H9 (cell line): ENCODE results near the gene FXYD4. TPM values are rescaled to one million over a fixed set of nuclear protein-coding genes. Genes with fewer than 3 reads are reported as not detected.

Experiments used
- DNase-seq: peaks from one replicate; pipeline ENCODE4 v3.0.0-alpha.2; 2017
- H2AFZ ChIP-seq: one replicate; pipeline ENCODE4 v1.6.1; 2013; ENCODE audit warnings: mild to moderate bottlenecking, low read length, control low read depth, moderate library complexity
- H2AK5ac ChIP-seq: 2 replicates; pipeline ENCODE4 v1.6.1; 2013; ENCODE audit warnings: low read length, control low read depth, mixed read lengths; ENCODE audit not compliant: insufficient read length
- H2BK120ac ChIP-seq: one replicate; pipeline ENCODE4 v1.6.1; 2013; ENCODE audit warnings: low read depth, mild to moderate bottlenecking, low read length, control low read depth, inconsistent platforms; ENCODE audit not compliant: poor library complexity, severe bottlenecking
- H2BK12ac ChIP-seq: 2 replicates; pipeline ENCODE4 v1.6.1; 2013; ENCODE audit warnings: low read length, control low read depth, mixed read lengths, low read depth; ENCODE audit not compliant: insufficient read length
- H2BK15ac ChIP-seq: 2 replicates; pipeline ENCODE4 v1.6.1; 2013; ENCODE audit warnings: low read depth, low read length, control low read depth
- H2BK20ac ChIP-seq: one replicate; pipeline ENCODE4 v1.6.1; 2013; ENCODE audit warnings: low read depth, mild to moderate bottlenecking, low read length, control low read depth, inconsistent platforms; ENCODE audit not compliant: poor library complexity, severe bottlenecking
- H2BK5ac ChIP-seq: 2 replicates; pipeline ENCODE4 v1.6.1; 2013; ENCODE audit warnings: low read length, control low read depth, mixed read lengths; ENCODE audit not compliant: insufficient read length
- H3K14ac ChIP-seq: 2 replicates; pipeline ENCODE4 v1.6.1; 2013; ENCODE audit warnings: low read length, control low read depth; ENCODE audit not compliant: insufficient read depth
- H3K18ac ChIP-seq: 2 replicates; pipeline ENCODE4 v1.6.1; 2013; ENCODE audit warnings: low read depth, mild to moderate bottlenecking, mixed read lengths, low read length, control low read depth; ENCODE audit not compliant: insufficient read length
- H3K23ac ChIP-seq: 2 replicates; pipeline ENCODE4 v1.6.1; 2013; ENCODE audit warnings: low read length, control low read depth, mixed read lengths, low read depth; ENCODE audit not compliant: insufficient read length
- H3K23me2 ChIP-seq: 2 replicates; pipeline ENCODE4 v1.6.1; 2013; ENCODE audit warnings: low read depth, mild to moderate bottlenecking, mixed read lengths, low read length, control low read depth; ENCODE audit not compliant: insufficient read length, poor library complexity, severe bottlenecking
- H3K27ac ChIP-seq: 2 replicates; pipeline ENCODE4 v1.5.1; 2013; ENCODE audit warnings: low read length, control low read depth, mixed read lengths, low read depth; ENCODE audit not compliant: insufficient read length
- H3K27me3 ChIP-seq: 2 replicates; pipeline ENCODE4 v1.6.1; 2013; ENCODE audit warnings: low read length, control low read depth, inconsistent platforms; ENCODE audit not compliant: insufficient read depth
- H3K4ac ChIP-seq: 2 replicates; pipeline ENCODE4 v1.6.1; 2013; ENCODE audit warnings: low read depth, mild to moderate bottlenecking, control low read depth, inconsistent platforms, low read length, moderate library complexity
- H3K4me1 ChIP-seq: 2 replicates; pipeline ENCODE4 v1.6.1; 2013; ENCODE audit warnings: low read length, control low read depth, inconsistent platforms; ENCODE audit not compliant: insufficient read depth
- H3K4me2 ChIP-seq: 2 replicates; pipeline ENCODE4 v1.6.1; 2013; ENCODE audit warnings: low read length, control low read depth, mixed read lengths; ENCODE audit not compliant: insufficient read length, insufficient read depth
- H3K56ac ChIP-seq: 2 replicates; pipeline ENCODE4 v1.6.1; 2013; ENCODE audit warnings: low read depth, mild to moderate bottlenecking, mixed read lengths, low read length, control low read depth; ENCODE audit not compliant: insufficient read length
- H3K79me1 ChIP-seq: 2 replicates; pipeline ENCODE4 v1.6.1; 2013; ENCODE audit warnings: low read depth, mild to moderate bottlenecking, moderate library complexity, low read length, control low read depth, inconsistent platforms; ENCODE audit not compliant: insufficient read depth, poor library complexity, severe bottlenecking
- H3K79me2 ChIP-seq: 2 replicates; pipeline ENCODE4 v1.6.1; 2013; ENCODE audit warnings: low read length, control low read depth, inconsistent platforms; ENCODE audit not compliant: insufficient read depth
- H3K9ac ChIP-seq: 2 replicates; pipeline ENCODE4 v1.6.1; 2013; ENCODE audit warnings: low read length, control low read depth, mixed read lengths; ENCODE audit not compliant: insufficient read length; ENCODE audit errors: extremely low read depth
- H3K9me3 ChIP-seq: one replicate; pipeline ENCODE4 v1.6.1; 2013; ENCODE audit warnings: low read depth, low read length, inconsistent platforms; ENCODE audit not compliant: control insufficient read depth
- H3T11ph ChIP-seq: one replicate; pipeline ENCODE4 v1.6.1; 2013; ENCODE audit warnings: mild to moderate bottlenecking, low read length, control low read depth, inconsistent platforms
- H4K20me1 ChIP-seq: one replicate; pipeline ENCODE4 v1.6.1; 2013; ENCODE audit not compliant: control insufficient read depth, insufficient read length, insufficient read depth
- H4K5ac ChIP-seq: 2 replicates; pipeline ENCODE4 v1.6.1; 2013; ENCODE audit warnings: low read depth, mild to moderate bottlenecking, mixed read lengths, low read length, control low read depth; ENCODE audit not compliant: insufficient read length
- H4K8ac ChIP-seq: replicated peaks from 2 replicates; pipeline ENCODE4 v1.6.1; 2013; ENCODE audit warnings: low read length, control low read depth, mixed read lengths, low read depth; ENCODE audit not compliant: insufficient read length
- H4K91ac ChIP-seq: 2 replicates; pipeline ENCODE4 v1.6.1; 2013; ENCODE audit warnings: low read depth, mild to moderate bottlenecking, moderate library complexity, mixed read lengths, low read length, control low read depth; ENCODE audit not compliant: insufficient read length
- H3K27ac Mint-ChIP-seq, 3 experiments: 2 replicates in 2 of 3; 3 replicates in 1 of 3; pipeline ENCODE4 v1.8.0; 2020 to 2021; ENCODE audit warnings: mixed read lengths in 3 of 3, mild to moderate bottlenecking in 1 of 3, moderate library complexity in 1 of 3
- H3K27me3 Mint-ChIP-seq: 2 replicates; pipeline ENCODE4 v1.8.0; 2021; ENCODE audit warnings: low read depth, mild to moderate bottlenecking, moderate library complexity, mixed read lengths
- H3K36me3 Mint-ChIP-seq, 3 experiments: 2 replicates in 2 of 3; 3 replicates in 1 of 3; pipeline ENCODE4 v1.8.0; 2020 to 2021; ENCODE audit warnings: low read depth in 3 of 3, mixed read lengths in 3 of 3; ENCODE audit not compliant: insufficient read depth in 1 of 3
- H3K4me1 Mint-ChIP-seq, 2 experiments: 2 replicates each; pipeline ENCODE4 v1.8.0; 2020; ENCODE audit warnings: mixed read lengths in 2 of 2
- H3K4me3 Mint-ChIP-seq, 2 experiments: 2 replicates in 1 of 2; 3 replicates in 1 of 2; pipeline ENCODE4 v1.8.0; 2020 to 2021; ENCODE audit warnings: mild to moderate bottlenecking in 2 of 2, mixed read lengths in 2 of 2, moderate library complexity in 1 of 2
- H3K9me3 Mint-ChIP-seq, 2 experiments: 2 replicates in 1 of 2; 3 replicates in 1 of 2; pipeline ENCODE4 v1.8.0; 2020; ENCODE audit warnings: mild to moderate bottlenecking in 2 of 2, mixed read lengths in 2 of 2, moderate library complexity in 1 of 2
- WGBS: extraction: QIAGEN DNeasy Blood & Tissue Kit; methylation state at CpG from one replicate; pipeline ENCODE4 v1.1.7; 2013; ENCODE audit warnings: missing lambda C conversion rate, low lambda C conversion rate, mixed read lengths; ENCODE audit not compliant: insufficient read length; ENCODE audit errors: extremely low coverage; 5-methylcytosine and 5-hydroxymethylcytosine counted together
- total RNA-seq: library from RNA; stranded (reverse); gene quantifications from 2 replicates; pipeline ENCODE4 v1.2.1, GENCODE V29; 2021
- TF ChIP-seq, protein P1 (sequence below): fragments of 200-600 bp; sonication (generic); conservative IDR thresholded peaks from 3 replicates; pipeline ENCODE4 v1.8.0; 2021; ENCODE audit warnings: antibody characterized with exemption, mild to moderate bottlenecking

FXYD4 gene
- total RNA-seq, 1 experiment from 2014 or later, result not detected

DNA sequence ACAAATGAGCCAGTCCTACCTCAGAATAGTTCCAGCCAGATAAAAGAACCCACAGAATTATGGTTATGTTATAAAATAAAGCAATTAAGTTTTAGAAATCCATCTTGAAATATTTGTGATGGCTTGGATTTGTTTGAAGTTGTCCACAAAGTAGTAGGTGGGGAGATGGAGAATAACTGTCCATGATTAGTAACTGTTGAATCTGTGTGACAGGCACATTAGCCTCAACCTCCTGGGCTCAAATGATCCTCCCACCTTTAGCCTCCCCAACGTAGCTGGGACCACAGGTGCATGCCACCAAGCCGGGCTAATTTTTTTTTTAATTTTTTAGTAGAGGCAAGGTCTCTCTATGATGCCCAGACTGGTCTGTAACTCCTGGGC lies 27.5 kb downstream of the FXYD4 start:
- H3K27me3 ChIP-seq, result no peaks in the 10 kb centered on the region
- no peaks in the 10 kb centered on the region for H3K9me3 ChIP-seq
- Mint-ChIP-seq H3K36me3 (peaks cover 18 to 47% (median 30%) of the 10 kb centered on the region in 3 experiments; a peak in 6 of 7 replicates), H3K27me3 (peaks cover 2% of the 10 kb centered on the region), H3K4me1 (peaks cover 64 to 71% of the 10 kb centered on the region in 2 experiments), H3K9me3 (no peaks in the 10 kb centered on the region; a peak in 1 of 5 replicates), H3K27ac (peak overlapping the region in 1 of 3 experiments; percentile 70; a peak in 1 of 7 replicates), H3K4me3 (no peak overlapping the region)
- H2AFZ ChIP-seq, result no peak overlapping the region
- no peaks in the 10 kb centered on the region for H3K79me1 ChIP-seq
- no peak overlapping the region for H2BK12ac ChIP-seq
- H3T11ph ChIP-seq, result no peak overlapping the region
- H3K18ac ChIP-seq, result no peak overlapping the region
- no peak overlapping the region for H3K27ac ChIP-seq
- TF ChIP-seq, protein P1, sequence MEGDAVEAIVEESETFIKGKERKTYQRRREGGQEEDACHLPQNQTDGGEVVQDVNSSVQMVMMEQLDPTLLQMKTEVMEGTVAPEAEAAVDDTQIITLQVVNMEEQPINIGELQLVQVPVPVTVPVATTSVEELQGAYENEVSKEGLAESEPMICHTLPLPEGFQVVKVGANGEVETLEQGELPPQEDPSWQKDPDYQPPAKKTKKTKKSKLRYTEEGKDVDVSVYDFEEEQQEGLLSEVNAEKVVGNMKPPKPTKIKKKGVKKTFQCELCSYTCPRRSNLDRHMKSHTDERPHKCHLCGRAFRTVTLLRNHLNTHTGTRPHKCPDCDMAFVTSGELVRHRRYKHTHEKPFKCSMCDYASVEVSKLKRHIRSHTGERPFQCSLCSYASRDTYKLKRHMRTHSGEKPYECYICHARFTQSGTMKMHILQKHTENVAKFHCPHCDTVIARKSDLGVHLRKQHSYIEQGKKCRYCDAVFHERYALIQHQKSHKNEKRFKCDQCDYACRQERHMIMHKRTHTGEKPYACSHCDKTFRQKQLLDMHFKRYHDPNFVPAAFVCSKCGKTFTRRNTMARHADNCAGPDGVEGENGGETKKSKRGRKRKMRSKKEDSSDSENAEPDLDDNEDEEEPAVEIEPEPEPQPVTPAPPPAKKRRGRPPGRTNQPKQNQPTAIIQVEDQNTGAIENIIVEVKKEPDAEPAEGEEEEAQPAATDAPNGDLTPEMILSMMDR, result no peak
- H2BK20ac ChIP-seq, result no peak overlapping the region
- H3K14ac ChIP-seq, result no peak overlapping the region
- H2BK5ac ChIP-seq, result no peak overlapping the region
- H3K23ac ChIP-seq, result no peak overlapping the region
- no peak overlapping the region for H2BK15ac ChIP-seq
- H4K5ac ChIP-seq, result no peak overlapping the region
- H3K56ac ChIP-seq, result no peak overlapping the region
- DNase-seq, result no peak
- peaks cover 68% of the 10 kb centered on the region for H3K79me2 ChIP-seq
- H2AK5ac ChIP-seq, result no peak overlapping the region
- peaks cover 10% of the 10 kb centered on the region for H3K23me2 ChIP-seq
- no peak overlapping the region for H3K4me2 ChIP-seq
- no peak overlapping the region for H3K9ac ChIP-seq
- H3K4me1 ChIP-seq, result peaks cover 4% of the 10 kb centered on the region; the same call in 1 of the 2 replicates
- no peak overlapping the region for H3K4ac ChIP-seq
- H4K8ac ChIP-seq, result no peak overlapping the region
- no peak overlapping the region for H2BK120ac ChIP-seq
- no peak overlapping the region for H4K91ac ChIP-seq
- H4K20me1 ChIP-seq, result no peaks in the 10 kb centered on the region
- no CpG with 5 or more reads among the region's 2 CpGs for WGBS
